Middle frontal gyrus (tissue), 1 donor: ENCODE measurements around the gene SEMA3E.
"Not testable (repeated sequence)": the region's sequence is repeated elsewhere in the genome, so short reads cannot be mapped to it uniquely, and the experiment has no call there.

Source experiments
- DNase-seq: peaks from one replicate; pipeline ENCODE4 v3.0.0-alpha.2; 2015; ENCODE audit warnings: low spot score; ENCODE audit errors: extremely low spot score

SEMA3E gene

GRCh38 chr7:83487801-83488200 is 161.1 kb downstream of the SEMA3E start:
- no peak for DNase-seq

GRCh38 chr7:83486957-83487356 is 162.0 kb downstream of the SEMA3E start:
- DNase-seq: no peak

GRCh38 chr7:83486536-83486935 is 162.4 kb downstream of the SEMA3E start:
- no peak for DNase-seq

- no peak for DNase-seq
These were observed 164.1 kb downstream of the SEMA3E start for GRCh38 chr7:83484826-83485225.

- no peak for DNase-seq
These were observed 164.7 kb downstream of the SEMA3E start for GRCh38 chr7:83484266-83484665.

GRCh38 chr7:83478616-83479015 is 170.3 kb downstream of the SEMA3E start:
- no peak for DNase-seq

- no peak for DNase-seq
These were observed 172.4 kb downstream of the SEMA3E start for GRCh38 chr7:83476511-83477050.

- DNase-seq: no peak
These were observed 173.5 kb downstream of the SEMA3E start for GRCh38 chr7:83475420-83475819.

GRCh38 chr7:83472376-83472775 is 176.6 kb downstream of the SEMA3E start:
- DNase-seq: no peak

GRCh38 chr7:83469491-83469890 is 179.4 kb downstream of the SEMA3E start:
- DNase-seq: no peak

GRCh38 chr7:83469076-83469475 is 179.9 kb downstream of the SEMA3E start:
- no peak for DNase-seq

- no peak for DNase-seq
These were observed 180.6 kb downstream of the SEMA3E start for GRCh38 chr7:83468251-83468739.

- no peak for DNase-seq
These were observed 181.4 kb downstream of the SEMA3E start for GRCh38 chr7:83467493-83467892.

GRCh38 chr7:83466956-83467355 is 182.0 kb downstream of the SEMA3E start:
- DNase-seq: no peak

- no peak for DNase-seq
These were observed 182.6 kb downstream of the SEMA3E start for GRCh38 chr7:83466187-83466923.

GRCh38 chr7:83465643-83466042 is 183.3 kb downstream of the SEMA3E start:
- DNase-seq: no peak

GRCh38 chr7:83461820-83462219 is 187.1 kb downstream of the SEMA3E start:
- DNase-seq: not testable (repeated sequence)

- DNase-seq: not testable (repeated sequence)
These were observed 188.8 kb downstream of the SEMA3E start for GRCh38 chr7:83459930-83460653.

GRCh38 chr7:83459101-83459929 is 189.6 kb downstream of the SEMA3E start:
- DNase-seq: not testable (repeated sequence)

GRCh38 chr7:83457022-83457892 is 191.7 kb downstream of the SEMA3E start:
- DNase-seq: no peak
